ENCODE data around the gene ATG4C. TPM values are rescaled to one million over a fixed set of nuclear protein-coding genes. Genes with fewer than 3 reads are reported as not detected.

Gene ATG4C
- total and polyA plus RNA-seq, 2 of the 13 experiments (the other 11 are each of a cell fraction or from before 2014, with no cell fraction given): 4.0 to 11.2 TPM

- TF ChIP-seq ZBTB2 (CRISPR knock-in tag; IDR thresholded peaks at IDR 0.05; ENCODE audit: low read depth) (no peak), ZNF740 (CRISPR knock-in tag; IDR thresholded peaks at IDR 0.05) (no peak), ZNF367 (CRISPR knock-in tag; IDR thresholded peaks at IDR 0.05; ENCODE audit: borderline replicate concordance) (no peak), ZNF335 (CRISPR knock-in tag; IDR thresholded peaks at IDR 0.05) (peak; percentile 89), RXRB (CRISPR knock-in tag; IDR thresholded peaks at IDR 0.05; ENCODE audit: borderline replicate concordance) (peak; percentile 37), SMAD1 (CRISPR knock-in tag; IDR thresholded peaks at IDR 0.05; ENCODE audit: borderline replicate concordance, low read depth) (0 out of 2 replicates have a peak, but pooled peaks have one; percentile 19), TAF1 (CRISPR knock-in tag; IDR thresholded peaks at IDR 0.05) (peak; percentile 75), CSRNP1 (CRISPR knock-in tag; IDR thresholded peaks at IDR 0.05) (0 out of 2 replicates have a peak, but pooled peaks have one; percentile 25), ZNF317 (CRISPR knock-in tag; IDR thresholded peaks at IDR 0.05) (peak; percentile 51; the same call in 1 of the 2 replicates), CCAR2 (optimal IDR thresholded peaks at IDR 0.05; ENCODE audit: low read depth, low read length) (peak; percentile 57), SALL2 (CRISPR knock-in tag; IDR thresholded peaks at IDR 0.05) (peak; percentile 85), ZBTB20 (CRISPR knock-in tag; IDR thresholded peaks at IDR 0.05; ENCODE audit: borderline replicate concordance, low read depth) (0 out of 2 replicates have a peak, but pooled peaks have one; percentile 23), ELF1 (CRISPR knock-in tag; IDR thresholded peaks at IDR 0.05) (peak; percentile 99), ZBTB37 (CRISPR knock-in tag; IDR thresholded peaks at IDR 0.05) (no peak)
- TF ChIP-seq, protein P1, sequence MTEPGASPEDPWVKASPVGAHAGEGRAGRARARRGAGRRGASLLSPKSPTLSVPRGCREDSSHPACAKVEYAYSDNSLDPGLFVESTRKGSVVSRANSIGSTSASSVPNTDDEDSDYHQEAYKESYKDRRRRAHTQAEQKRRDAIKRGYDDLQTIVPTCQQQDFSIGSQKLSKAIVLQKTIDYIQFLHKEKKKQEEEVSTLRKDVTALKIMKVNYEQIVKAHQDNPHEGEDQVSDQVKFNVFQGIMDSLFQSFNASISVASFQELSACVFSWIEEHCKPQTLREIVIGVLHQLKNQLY (CRISPR knock-in tag; IDR thresholded peaks at IDR 0.05): no peak
- TF ChIP-seq, protein P2, sequence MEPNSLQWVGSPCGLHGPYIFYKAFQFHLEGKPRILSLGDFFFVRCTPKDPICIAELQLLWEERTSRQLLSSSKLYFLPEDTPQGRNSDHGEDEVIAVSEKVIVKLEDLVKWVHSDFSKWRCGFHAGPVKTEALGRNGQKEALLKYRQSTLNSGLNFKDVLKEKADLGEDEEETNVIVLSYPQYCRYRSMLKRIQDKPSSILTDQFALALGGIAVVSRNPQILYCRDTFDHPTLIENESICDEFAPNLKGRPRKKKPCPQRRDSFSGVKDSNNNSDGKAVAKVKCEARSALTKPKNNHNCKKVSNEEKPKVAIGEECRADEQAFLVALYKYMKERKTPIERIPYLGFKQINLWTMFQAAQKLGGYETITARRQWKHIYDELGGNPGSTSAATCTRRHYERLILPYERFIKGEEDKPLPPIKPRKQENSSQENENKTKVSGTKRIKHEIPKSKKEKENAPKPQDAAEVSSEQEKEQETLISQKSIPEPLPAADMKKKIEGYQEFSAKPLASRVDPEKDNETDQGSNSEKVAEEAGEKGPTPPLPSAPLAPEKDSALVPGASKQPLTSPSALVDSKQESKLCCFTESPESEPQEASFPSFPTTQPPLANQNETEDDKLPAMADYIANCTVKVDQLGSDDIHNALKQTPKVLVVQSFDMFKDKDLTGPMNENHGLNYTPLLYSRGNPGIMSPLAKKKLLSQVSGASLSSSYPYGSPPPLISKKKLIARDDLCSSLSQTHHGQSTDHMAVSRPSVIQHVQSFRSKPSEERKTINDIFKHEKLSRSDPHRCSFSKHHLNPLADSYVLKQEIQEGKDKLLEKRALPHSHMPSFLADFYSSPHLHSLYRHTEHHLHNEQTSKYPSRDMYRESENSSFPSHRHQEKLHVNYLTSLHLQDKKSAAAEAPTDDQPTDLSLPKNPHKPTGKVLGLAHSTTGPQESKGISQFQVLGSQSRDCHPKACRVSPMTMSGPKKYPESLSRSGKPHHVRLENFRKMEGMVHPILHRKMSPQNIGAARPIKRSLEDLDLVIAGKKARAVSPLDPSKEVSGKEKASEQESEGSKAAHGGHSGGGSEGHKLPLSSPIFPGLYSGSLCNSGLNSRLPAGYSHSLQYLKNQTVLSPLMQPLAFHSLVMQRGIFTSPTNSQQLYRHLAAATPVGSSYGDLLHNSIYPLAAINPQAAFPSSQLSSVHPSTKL (CRISPR knock-in tag; IDR thresholded peaks at IDR 0.05): peak; percentile 53; the same call in 1 of the 2 replicates
- TF ChIP-seq, protein P3, sequence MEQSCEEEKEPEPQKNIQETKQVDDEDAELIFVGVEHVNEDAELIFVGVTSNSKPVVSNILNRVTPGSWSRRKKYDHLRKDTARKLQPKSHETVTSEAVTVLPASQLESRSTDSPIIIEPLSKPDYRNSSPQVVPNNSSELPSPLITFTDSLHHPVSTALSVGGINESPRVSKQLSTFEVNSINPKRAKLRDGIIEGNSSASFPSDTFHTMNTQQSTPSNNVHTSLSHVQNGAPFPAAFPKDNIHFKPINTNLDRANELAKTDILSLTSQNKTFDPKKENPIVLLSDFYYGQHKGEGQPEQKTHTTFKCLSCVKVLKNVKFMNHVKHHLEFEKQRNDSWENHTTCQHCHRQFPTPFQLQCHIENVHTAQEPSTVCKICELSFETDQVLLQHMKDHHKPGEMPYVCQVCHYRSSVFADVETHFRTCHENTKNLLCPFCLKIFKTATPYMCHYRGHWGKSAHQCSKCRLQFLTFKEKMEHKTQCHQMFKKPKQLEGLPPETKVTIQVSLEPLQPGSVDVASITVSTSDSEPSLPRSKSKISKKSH (CRISPR knock-in tag; IDR thresholded peaks at IDR 0.05; ENCODE audit: borderline replicate concordance): peak; percentile 41; the same call in 1 of the 2 replicates
Observed at GRCh38 chr1:62783736-62784508, at the start of gene ATG4C (continued).
